K562 (cell line): Measurements from ENCODE around the gene LBHD1. TPM values are rescaled to one million over a fixed set of nuclear protein-coding genes. Genes with fewer than 3 reads are reported as not detected.

ENCODE experiments used
- ATAC-seq: fragments of 200-7000 bp; cut with Tn5 transposase; 3 replicates; pipeline ENCODE4 v1.9.1; 2020; ENCODE audit warnings: moderate library complexity
- BruUV-seq: library from RNA; stranded (reverse); fragments of 400-500 nt; replicated peaks from 2 replicates; lab custom pipeline; 2021; lab: Mats Ljungman, UMichigan
- CTCF ChIA-PET: fragments of 300-600 bp; formaldehyde crosslinking; extraction: SDS; loops from one replicate; lab custom pipeline; 2021; ENCODE audit warnings: low intra/inter-chr PET ratio; lab: Yijun Ruan, JAX
- POLR2A ChIA-PET: fragments of 300-600, 350-650 bp; sonication (Branson Sonifier 250); formaldehyde crosslinking; extraction: SDS; loops from one replicate; lab custom pipeline; 2021; ENCODE audit warnings: antibody characterized with exemption, inconsistent platforms; lab: Yijun Ruan, JAX
- DNase-seq, 4 experiments: peaks; one replicate each; pipeline versions ENCODE4 v3.0.0 to v3.0.0-alpha.2; 2011 to 2018; ENCODE audit warnings: low spot score in 3 of 4, mixed read lengths in 3 of 4; ENCODE audit errors: extremely low read depth in 1 of 4
- FAIRE-seq: peaks from 2 replicates; lab custom pipeline; 2011; peaks lifted over from hg19 to GRCh38; lab: Jason Lieb, UNC
- H2AFZ ChIP-seq: 2 replicates; pipeline ENCODE4 v1.6.0; 2011; ENCODE audit warnings: low read depth, low read length, control low read depth, inconsistent platforms
- H3K27ac ChIP-seq: fragments of 200-600 bp; 3 replicates; pipeline ENCODE4 v1.8.0; 2011; ENCODE audit warnings: low read depth, mild to moderate bottlenecking, control low read depth, inconsistent platforms, low read length, moderate library complexity, mixed read lengths; ENCODE audit errors: extremely low read depth
- H3K27me3 ChIP-seq, 2 experiments: fragments of 300-600 bp in 1 of 2; 2 replicates in 1 of 2; 3 replicates in 1 of 2; pipeline versions ENCODE4 v1.6.0 to v1.8.0; 2011; ENCODE audit warnings: inconsistent platforms in 2 of 2, low read length in 2 of 2, mild to moderate bottlenecking in 1 of 2, mixed read lengths in 1 of 2, moderate library complexity in 1 of 2; ENCODE audit not compliant: control insufficient read depth in 2 of 2, insufficient read depth in 2 of 2
- H3K36me3 ChIP-seq: fragments of 300-600 bp; 3 replicates; pipeline ENCODE4 v1.8.0; 2011; ENCODE audit warnings: mild to moderate bottlenecking, low read length, inconsistent platforms; ENCODE audit not compliant: control insufficient read depth, insufficient read depth
- H3K4me1 ChIP-seq, 2 experiments: fragments of 200-600 bp in 1 of 2; replicated peaks in 1 of 2; 2 replicates in 1 of 2; 3 replicates in 1 of 2; pipeline versions ENCODE4 v1.5.1 to v1.8.0; 2011; ENCODE audit warnings: inconsistent platforms in 2 of 2, low read length in 2 of 2, mild to moderate bottlenecking in 1 of 2, mixed read lengths in 1 of 2, moderate library complexity in 1 of 2; ENCODE audit not compliant: control insufficient read depth in 2 of 2, insufficient read depth in 2 of 2
- H3K4me2 ChIP-seq: 2 replicates; pipeline ENCODE4 v1.6.1; 2011; ENCODE audit warnings: low read length, control low read depth, inconsistent platforms, mixed read lengths; ENCODE audit not compliant: insufficient read depth
- H3K4me3 ChIP-seq: fragments of 200-600 bp; sonication (generic), shearing (Covaris generic); 2 replicates; pipeline ENCODE4 v1.5.1; 2016; ENCODE audit warnings: control low read depth, inconsistent platforms
- H3K79me2 ChIP-seq: fragments of 200-600 bp; 3 replicates; pipeline ENCODE4 v1.8.0; 2011; ENCODE audit warnings: low read length, inconsistent platforms; ENCODE audit not compliant: control insufficient read depth, insufficient read depth
- H3K9ac ChIP-seq, 2 experiments: 2 replicates each; pipeline versions ENCODE4 v1.6.0 to v1.6.1; 2011; ENCODE audit warnings: low read depth in 2 of 2, low read length in 2 of 2, control low read depth in 1 of 2, inconsistent platforms in 1 of 2, mild to moderate bottlenecking in 1 of 2, mixed read lengths in 1 of 2; ENCODE audit not compliant: insufficient read depth in 1 of 2
- H3K9me1 ChIP-seq: one replicate; pipeline ENCODE4 v1.6.0; 2011; ENCODE audit warnings: inconsistent platforms, mild to moderate bottlenecking, low read length, moderate library complexity; ENCODE audit not compliant: control insufficient read depth, insufficient read depth
- H3K9me3 ChIP-seq: replicated peaks from 2 replicates; pipeline ENCODE4 v1.5.1; 2011; ENCODE audit warnings: low read depth, low read length, inconsistent platforms; ENCODE audit not compliant: control insufficient read depth, insufficient read depth
- H4K20me1 ChIP-seq: replicated peaks from 2 replicates; pipeline ENCODE4 v1.6.1; 2011; ENCODE audit warnings: low read length, inconsistent platforms, mixed read lengths; ENCODE audit not compliant: control insufficient read depth, insufficient read depth
- ARID3A ChIP-seq: IDR thresholded peaks from 2 replicates; pipeline ENCODE4 v1.6.1; 2012; ENCODE audit warnings: low read depth, low read length, improper control_type of control experiment, borderline replicate concordance
- BCLAF1 ChIP-seq, 2 experiments: fragments of 450-650 bp in 1 of 2; IDR thresholded peaks; 2 replicates each; pipeline ENCODE4 v1.6.1; 2011 to 2017; ENCODE audit warnings: low read depth in 2 of 2, antibody characterized with exemption in 1 of 2, borderline replicate concordance in 1 of 2, low read length in 1 of 2, mild to moderate bottlenecking in 1 of 2, mixed read lengths in 1 of 2; ENCODE audit not compliant: control insufficient read depth in 1 of 2
- MTA3 ChIP-seq: fragments of 450-650 bp; formaldehyde crosslinking; IDR thresholded peaks from 2 replicates; pipeline ENCODE4 v1.6.1; 2017; ENCODE audit warnings: mild to moderate bottlenecking, borderline replicate concordance
- NCOA2 ChIP-seq, 2 experiments: fragments of 450-650 bp; IDR thresholded peaks; 2 replicates each; pipeline ENCODE4 v1.6.1; 2018; ENCODE audit warnings: mild to moderate bottlenecking in 2 of 2, moderate library complexity in 1 of 2; ENCODE audit not compliant: partially characterized antibody in 2 of 2
- NFYB ChIP-seq: IDR thresholded peaks from 2 replicates; pipeline ENCODE4 v1.6.1; 2011; ENCODE audit warnings: mild to moderate bottlenecking, moderate library complexity; ENCODE audit not compliant: insufficient read length; ENCODE audit errors: extremely low read depth
- RBM17 ChIP-seq: fragments of 200-400 bp; formaldehyde crosslinking; IDR thresholded peaks from 2 replicates; pipeline ENCODE4 v1.6.1; 2017; ENCODE audit warnings: low read depth, mild to moderate bottlenecking, low read length, borderline replicate concordance
- SIN3A ChIP-seq, 2 experiments: fragments of 150-350 bp in 1 of 2; IDR thresholded peaks; 2 replicates each; pipeline ENCODE4 v1.6.1; 2011 to 2016; ENCODE audit warnings: borderline replicate concordance in 2 of 2, low read depth in 2 of 2, low read length in 2 of 2, mild to moderate bottlenecking in 2 of 2, moderate library complexity in 2 of 2; ENCODE audit not compliant: control insufficient read depth in 1 of 2
- TFE3 ChIP-seq: fragments of 450-650 bp; formaldehyde crosslinking; IDR thresholded peaks from 2 replicates; pipeline ENCODE4 v1.4.0; 2020; ENCODE audit warnings: mild to moderate bottlenecking, mixed read lengths
- ZNF589 ChIP-seq: fragments of 200-800 bp; sonication (Bioruptor generic); IDR thresholded peaks from 2 replicates; pipeline ENCODE4 v1.6.1; 2016; ENCODE audit warnings: low read depth, missing genetic modification characterization, missing compliant biosample characterization
- ZNF695 ChIP-seq: fragments of 450-650 bp; formaldehyde crosslinking; IDR thresholded peaks from 2 replicates; pipeline ENCODE4 v1.4.0; 2020; ENCODE audit warnings: mild to moderate bottlenecking, moderate library complexity
- ZNF76 ChIP-seq: fragments of 250-450 bp; sonication (Bioruptor Pico); IDR thresholded peaks from 2 replicates; pipeline ENCODE4 v1.4.0; 2020; ENCODE audit warnings: mild to moderate bottlenecking, moderate library complexity, borderline replicate concordance
- ZNF766 ChIP-seq: fragments of 200-800 bp; sonication (Bioruptor generic); conservative IDR thresholded peaks from 2 replicates; pipeline ENCODE4 v1.6.1; 2016; ENCODE audit warnings: missing genetic modification characterization, missing compliant biosample characterization
- ZNF780A ChIP-seq: fragments of 250-450 bp; sonication (Bioruptor Pico); IDR thresholded peaks from 2 replicates; pipeline ENCODE4 v1.5.0; 2021; ENCODE audit warnings: mild to moderate bottlenecking
- WGBS: fragments of 100-300 bp; shearing (Covaris generic); methylation state at CpG from one replicate; pipeline ENCODE4 v1.1.6; 2016; ENCODE audit warnings: low coverage, mixed read lengths; ENCODE audit not compliant: insufficient coverage; ENCODE audit errors: missing lambda C conversion rate; 5-methylcytosine and 5-hydroxymethylcytosine counted together
- in situ Hi-C: fragments of 300-500 bp; cut with MboI; formaldehyde crosslinking; loops from 4 replicates; pipeline ENCODE4 v1.15.0; 2018; ENCODE audit warnings: inconsistent platforms, mixed read lengths
- intact Hi-C: fragments of 100-400 bp; cut with micrococcal nuclease; formaldehyde crosslinking; loops from 2 replicates; pipeline ENCODE4 v1.14.2; 2022
- polyA plus RNA-seq, 8 experiments: library from polyadenylated mRNA; depleted of rRNA in 4 of 8; stranded (reverse) in 5 of 8; unstranded in 3 of 8; fragments of >200 nt; fragmentation: Nextera tagmentation in 2 of 8; fragmentation: Illumina TruSeq in 1 of 8; extraction: Ambion mirVana in 2 of 8; extraction: Trizol in 1 of 8; gene quantifications; 2 replicates each; pipeline versions ENCODE4 v1.2.1 to v1.2.3, GENCODE V29; 2011 to 2014; ENCODE audit warnings: inconsistent platforms in 1 of 8, missing spikeins in 1 of 8
- total RNA-seq, 7 experiments: library from RNA; depleted of rRNA in 6 of 7; stranded (reverse); fragments of >200 nt in 6 of 7; fragmentation: Illumina TruSeq in 2 of 7; extraction: Trizol in 2 of 7; gene quantifications; 2 replicates each; pipeline versions ENCODE4 v1.2.1 to v1.2.3, GENCODE V29; 2011 to 2021; ENCODE audit warnings: low replicate concordance in 1 of 7

LBHD1 gene
- total and polyA plus RNA-seq, 9 of the 15 experiments (the other 6 are each of a cell fraction or from before 2014, with no cell fraction given) = 2.6 to 28.0 (median 12.5) TPM

GRCh38 chr11:62669420-62670161, 2.5 kb downstream of the LBHD1 start:
- H3K9ac ChIP-seq = peak overlapping the region; percentile 47 to 94; a peak in 3 of 4 replicates
- no peak for TF ChIP-seq TFE3 (CRISPR knock-in tag)
- TF ChIP-seq ZNF780A (CRISPR knock-in tag) = no peak
- TF ChIP-seq NCOA2 (IDR thresholded peaks at IDR 0.05; ENCODE audit: partially characterized antibody in 2 of 2) = no peak
- no peak for TF ChIP-seq ARID3A
- no peak for TF ChIP-seq NFYB
- no peak for TF ChIP-seq SIN3A (IDR thresholded peaks at IDR 0.05; ENCODE audit: borderline replicate concordance in 2 of 2, control insufficient read depth in 1 of 2, low read depth in 2 of 2, low read length in 2 of 2)
- no peak for TF ChIP-seq ZNF76 (CRISPR knock-in tag)
- TF ChIP-seq ZNF766 = no peak
- no peak for TF ChIP-seq ZNF695 (CRISPR knock-in tag)
- TF ChIP-seq MTA3 = peak; percentile 12; the same call in 1 of the 2 replicates
- TF ChIP-seq ZNF589 (CRISPR knock-in tag) = 0 out of 2 replicates have a peak, but pooled peaks have one; percentile 32
- no peak for TF ChIP-seq RBM17
- no peak for TF ChIP-seq BCLAF1 (IDR thresholded peaks at IDR 0.05; ENCODE audit: borderline replicate concordance in 1 of 2, control insufficient read depth in 1 of 2, low read depth in 2 of 2, low read length in 1 of 2)

More at GRCh38 chr11:62669420-62670161, 2.5 kb downstream of the LBHD1 start:
- Histone ChIP-seq H3K9me1 (no peaks in the 10 kb centered on the region), H3K27ac (peak overlapping the region; percentile 94), H2AFZ (no peak overlapping the region), H4K20me1 (peaks cover 7% of the 10 kb centered on the region; the same call in 1 of the 2 replicates), H3K4me2 (peak overlapping the region; percentile 86), H3K27me3 (no peaks in the 10 kb centered on the region), H3K4me1 (peaks cover 33 to 61% of the 10 kb centered on the region in 2 experiments; a peak in 4 of 5 replicates), H3K36me3 (peaks cover 55% of the 10 kb centered on the region), H3K9me3 (no peaks in the 10 kb centered on the region), H3K4me3 (peak overlapping the region; percentile 91), H3K79me2 (peaks cover 94% of the 10 kb centered on the region)
- intact Hi-C loops = loop anchor here (5.0 kb wide), 2 partner anchors 67 to 173 kb away; partner anchors contain the start of gene MTA2
- 26% methylated on average over 4 of the region's 4 CpGs for WGBS
- ChIA-PET POLR2A (interaction anchor here (0.6 to 8.8 kb wide), 13 partner anchors 11 to 186 kb away, joined by 3 to 161 read pairs (median 5); partner anchors contain the start of genes GANAB, GNG3, HNRNPUL2 and INTS5), CTCF (no interaction called here)
- ATAC-seq = no peak
- FAIRE-seq = no peak
- DNase-seq = peak in 2 of 4 experiments; percentile 5 to 43
- BruUV-seq = no TSS peak
- in situ Hi-C loops = no loop called here
